ENCODE data around the gene ITPR1.

Gene ITPR1

DNA sequence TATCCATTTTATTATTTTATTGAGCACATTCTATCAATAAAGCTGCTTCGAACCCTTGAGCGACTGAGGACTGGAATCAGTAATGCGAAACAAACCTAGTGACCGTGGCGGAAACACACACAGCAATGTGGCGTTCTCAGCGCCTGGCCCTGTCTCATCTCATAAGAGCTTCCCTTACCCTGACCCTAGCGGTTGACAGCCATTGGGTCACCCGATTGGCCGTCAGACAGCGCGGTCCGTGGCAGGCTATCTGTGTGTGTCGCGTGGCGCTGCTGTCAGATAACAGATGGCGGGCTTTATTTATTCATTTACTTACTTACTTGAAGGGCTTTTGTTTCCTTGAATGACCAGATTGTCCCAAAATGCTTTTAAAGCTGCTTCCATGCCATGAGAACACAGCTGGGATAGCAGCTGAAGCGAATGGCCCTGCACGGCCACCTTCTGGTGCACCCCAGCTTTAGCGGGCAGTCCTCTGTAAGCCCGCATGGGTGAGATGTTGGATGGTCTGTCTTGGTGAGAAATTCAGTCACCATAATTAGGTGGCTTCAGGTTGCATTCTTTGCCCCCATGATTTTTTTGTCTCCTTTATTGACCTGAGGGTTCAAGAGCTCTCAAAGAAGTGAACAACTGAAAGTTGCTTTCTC, 270.6 kb downstream of the ITPR1 start:
- DNase-seq = no peak

DNA sequence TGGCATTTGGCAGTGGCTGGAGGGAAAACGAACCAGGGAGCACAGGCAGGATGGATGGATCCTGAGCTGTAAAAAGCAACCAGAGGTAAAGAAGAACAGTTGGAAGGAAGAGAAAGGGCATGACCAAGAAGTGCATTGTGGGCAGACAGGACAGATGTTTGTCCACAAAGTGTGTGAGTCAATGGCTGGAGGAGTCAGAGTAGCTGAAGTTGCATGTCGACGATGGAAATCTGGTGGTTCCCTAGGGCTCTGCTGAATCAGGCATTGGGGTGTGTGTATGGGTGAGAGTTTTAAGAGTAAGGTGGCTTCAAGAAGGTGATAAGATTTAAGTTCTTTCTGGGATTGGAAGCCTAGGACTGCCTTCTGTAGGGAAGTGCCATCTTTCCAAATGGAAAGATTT, 272.1 kb downstream of the ITPR1 start:
- no peak for DNase-seq

DNA sequence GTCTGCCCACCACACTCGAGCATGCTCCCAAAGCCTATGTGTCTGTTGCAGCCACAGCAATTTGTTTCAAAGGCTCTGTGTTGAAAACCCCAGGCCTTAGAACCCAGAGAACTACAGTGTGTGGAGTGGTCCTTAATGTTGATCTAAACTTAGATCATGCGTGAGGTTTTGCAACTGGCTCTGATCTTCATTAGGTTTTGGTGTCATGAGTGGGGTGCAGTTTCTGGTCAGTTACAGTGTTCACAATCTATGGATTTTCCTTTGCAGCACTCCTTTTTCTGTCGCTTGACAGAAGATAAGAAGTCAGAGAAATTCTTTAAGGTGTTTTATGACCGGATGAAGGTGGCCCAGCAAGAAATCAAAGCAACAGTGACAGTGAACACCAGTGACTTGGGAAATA, 273.1 kb downstream of the ITPR1 start:
- no peak for DNase-seq

DNA sequence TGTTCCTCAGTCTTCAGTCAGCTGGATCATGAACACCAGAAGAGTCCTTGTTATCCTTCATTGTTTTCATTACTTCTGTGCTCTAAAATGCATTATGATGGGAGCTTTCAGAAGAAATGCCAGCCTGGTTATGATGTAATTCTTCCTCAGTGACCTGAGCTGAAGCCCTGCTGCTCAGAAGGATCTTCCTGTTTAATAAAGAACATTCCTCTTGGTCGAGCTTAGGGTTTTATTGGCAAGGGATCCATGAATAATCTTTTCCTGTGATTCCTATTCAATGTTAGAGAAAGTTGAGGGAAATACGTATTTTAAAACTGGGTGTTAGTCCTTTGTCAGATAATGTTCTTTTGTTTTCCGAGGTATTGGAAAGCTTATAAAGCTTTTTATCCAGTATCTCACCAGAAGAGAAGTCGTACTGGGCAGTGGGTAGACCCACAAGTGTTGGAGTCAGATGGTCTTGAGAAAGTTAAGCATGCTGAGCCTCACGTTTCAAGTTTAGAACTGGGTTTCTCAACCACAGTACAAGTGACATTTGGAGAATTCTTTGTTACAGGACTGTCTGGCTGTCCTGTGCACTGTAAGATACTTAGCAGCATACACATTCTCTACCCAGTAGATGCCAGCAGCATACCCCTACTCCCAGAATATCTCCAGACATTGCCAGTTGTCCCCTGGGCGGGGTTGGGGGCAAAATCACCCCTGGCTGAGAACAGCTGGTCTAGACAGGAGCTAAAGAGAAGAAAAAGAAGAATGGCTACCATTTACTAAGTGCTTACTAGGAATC, 273.8 kb downstream of the ITPR1 start:
- DNase-seq = no peak

DNA sequence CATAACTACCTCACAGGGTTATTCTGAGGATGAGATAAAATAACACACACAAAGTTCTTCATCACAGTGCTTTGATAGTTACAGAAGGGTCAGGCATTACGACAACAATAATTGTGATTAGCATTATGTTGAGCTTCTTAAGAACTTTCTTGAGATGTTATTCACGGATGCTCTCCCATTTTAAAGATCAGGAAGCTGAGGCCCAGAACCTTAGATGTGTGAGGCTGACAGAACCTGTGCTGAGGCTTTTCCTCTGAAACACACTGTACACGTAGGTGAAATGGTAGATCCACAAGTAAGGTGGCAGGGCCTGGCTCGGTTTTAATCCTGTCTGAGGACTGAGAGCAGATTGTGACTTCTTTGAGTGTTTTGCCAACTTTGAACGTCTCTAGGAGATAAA, 274.9 kb downstream of the ITPR1 start:
- DNase-seq = no peak

DNA sequence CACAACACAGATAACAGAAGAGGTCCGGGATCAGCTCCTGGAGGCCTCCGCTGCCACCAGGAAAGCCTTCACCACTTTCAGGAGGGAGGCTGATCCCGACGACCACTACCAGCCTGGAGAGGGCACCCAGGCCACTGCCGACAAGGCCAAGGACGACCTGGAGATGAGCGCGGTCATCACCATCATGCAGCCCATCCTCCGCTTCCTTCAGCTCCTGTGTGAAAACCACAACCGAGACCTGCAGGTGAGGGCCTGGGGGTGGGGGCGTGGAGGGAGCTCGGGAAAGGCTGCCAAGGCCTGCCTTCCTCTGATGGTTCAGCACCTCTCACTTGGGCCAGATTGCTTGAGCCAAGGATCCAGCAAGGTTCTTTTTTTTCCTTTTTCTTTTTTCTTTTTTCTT, 275.4 kb downstream of the ITPR1 start:
- DNase-seq = no peak

DNA sequence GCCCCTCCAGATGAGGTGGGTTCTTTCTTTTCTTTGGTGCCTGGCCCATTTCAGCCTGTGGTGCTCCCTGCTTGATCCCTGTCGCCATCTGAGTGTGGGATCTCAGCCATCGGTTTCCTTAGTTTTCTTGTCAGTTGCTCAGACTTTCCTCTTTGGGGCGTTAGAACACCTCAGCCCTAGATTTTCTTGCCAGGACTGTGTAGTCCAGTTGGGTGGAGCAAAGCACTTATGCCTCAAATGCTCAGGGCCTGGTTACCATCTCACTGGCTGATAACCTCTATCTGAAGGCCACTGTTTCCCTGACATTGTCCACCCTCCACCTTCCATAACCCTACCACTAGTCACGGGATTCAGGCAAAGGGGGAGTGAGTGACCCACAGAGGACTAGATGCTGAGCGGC, 277.4 kb downstream of the ITPR1 start:
- DNase-seq = no peak

DNA sequence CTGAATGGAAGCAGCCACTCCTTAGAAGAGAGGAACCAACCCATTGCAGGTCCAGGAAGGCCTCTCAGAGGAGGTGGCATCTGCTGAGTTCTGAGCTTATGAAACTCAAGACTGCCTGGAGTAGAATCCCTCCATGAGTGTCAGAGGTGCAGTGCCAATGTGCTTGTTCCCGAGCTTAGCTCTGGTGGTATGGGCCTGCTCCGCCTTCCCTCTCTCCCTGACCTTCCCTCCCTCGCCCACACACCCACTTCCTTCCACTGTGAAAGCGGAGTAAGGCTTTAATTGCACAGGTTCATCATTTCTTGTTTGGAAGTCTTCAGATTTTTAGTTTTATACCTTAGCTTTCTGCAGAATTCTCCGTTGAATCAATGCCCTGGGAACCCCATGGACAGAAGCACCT, 278.1 kb downstream of the ITPR1 start:
- DNase-seq = no peak

DNA sequence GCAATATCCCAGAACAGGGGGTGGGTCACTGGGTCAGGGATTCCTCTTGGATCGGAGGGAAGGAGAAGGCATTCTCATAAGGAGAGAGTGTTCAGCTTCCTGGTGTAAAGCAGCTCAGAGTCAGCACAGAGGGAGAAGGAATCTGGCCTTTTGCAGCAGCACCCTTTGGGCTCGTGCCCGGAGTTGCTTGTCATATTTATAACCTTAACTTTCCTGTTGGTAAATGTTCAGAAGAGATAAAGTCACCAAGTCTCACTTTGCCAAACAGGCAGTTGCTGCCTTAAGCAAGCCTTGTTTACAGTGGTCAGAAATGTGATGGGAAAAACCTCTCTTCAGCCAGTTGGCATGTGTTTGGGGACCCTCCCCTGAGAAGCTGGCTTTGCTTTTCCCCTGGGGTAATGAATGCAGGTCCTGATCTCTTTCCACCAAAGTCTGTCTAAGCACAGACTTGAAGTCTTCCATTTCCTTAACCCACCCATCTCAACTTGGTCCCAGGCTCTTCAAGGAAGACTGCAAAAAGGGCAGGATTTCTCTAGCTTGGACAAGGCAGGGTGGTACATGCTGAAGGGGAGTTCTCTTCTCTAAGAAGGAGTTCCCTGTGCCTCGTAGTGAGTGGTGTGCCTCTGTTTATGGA, 279.1 kb downstream of the ITPR1 start:
- DNase-seq = no peak

DNA sequence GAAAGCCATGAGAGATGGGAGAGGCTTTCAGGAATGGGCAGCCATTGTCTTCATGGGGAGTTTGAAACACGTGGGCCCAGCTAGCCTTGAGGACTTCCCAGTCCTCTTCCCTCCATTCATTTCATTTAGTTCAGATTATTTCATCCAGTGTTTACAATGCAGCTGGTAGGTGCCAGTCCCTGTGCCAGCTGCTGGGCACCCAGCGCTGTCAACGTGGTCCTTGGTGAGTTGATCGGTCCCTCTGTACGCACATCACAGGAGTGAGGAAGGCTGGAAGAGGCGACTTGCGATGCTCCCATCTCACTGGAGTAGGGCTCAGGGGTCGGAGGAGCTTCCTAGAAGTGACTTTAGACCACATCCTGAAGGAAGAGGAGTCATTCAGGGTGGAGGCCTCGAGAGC, 279.7 kb downstream of the ITPR1 start:
- DNase-seq = no peak

DNA sequence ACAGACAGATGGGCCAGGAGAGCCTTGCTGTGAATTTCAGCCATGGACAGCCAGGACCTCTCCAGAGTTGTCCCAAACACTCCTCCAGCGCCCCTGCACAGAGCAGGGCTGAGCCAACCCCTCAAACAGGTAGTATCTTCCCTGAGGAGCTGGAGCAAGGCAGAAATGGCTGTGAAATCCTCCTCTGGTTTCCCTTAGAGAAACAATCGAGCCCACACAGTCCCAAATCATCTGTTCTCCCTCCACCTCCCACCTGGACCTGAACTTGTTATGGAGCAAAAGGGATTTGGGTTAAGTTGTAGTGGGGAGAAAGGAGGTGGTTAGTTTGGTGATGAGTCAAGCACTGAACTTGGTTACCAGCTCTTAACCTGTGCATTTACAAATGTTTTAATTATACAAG, 280.4 kb downstream of the ITPR1 start:
- DNase-seq = no peak

DNA sequence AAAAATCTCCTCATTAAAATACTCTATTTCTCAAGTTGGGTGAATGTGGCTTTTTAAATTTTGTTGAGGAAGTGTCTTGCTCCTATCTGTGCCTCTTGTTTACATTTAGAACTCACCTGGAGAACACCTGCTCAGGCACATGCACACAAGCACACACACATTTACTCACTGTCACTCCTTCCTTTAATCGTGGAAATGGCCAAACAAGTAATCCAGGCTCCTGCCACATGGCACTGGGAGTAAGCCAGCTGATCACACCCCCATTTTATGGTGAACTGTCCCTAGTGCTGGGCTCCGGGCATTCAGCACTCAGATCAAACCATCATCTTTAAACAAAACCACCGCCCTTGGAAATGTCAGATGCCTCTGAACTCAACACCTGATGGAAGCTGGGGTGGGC, 281.4 kb downstream of the ITPR1 start:
- no peak for DNase-seq

DNA sequence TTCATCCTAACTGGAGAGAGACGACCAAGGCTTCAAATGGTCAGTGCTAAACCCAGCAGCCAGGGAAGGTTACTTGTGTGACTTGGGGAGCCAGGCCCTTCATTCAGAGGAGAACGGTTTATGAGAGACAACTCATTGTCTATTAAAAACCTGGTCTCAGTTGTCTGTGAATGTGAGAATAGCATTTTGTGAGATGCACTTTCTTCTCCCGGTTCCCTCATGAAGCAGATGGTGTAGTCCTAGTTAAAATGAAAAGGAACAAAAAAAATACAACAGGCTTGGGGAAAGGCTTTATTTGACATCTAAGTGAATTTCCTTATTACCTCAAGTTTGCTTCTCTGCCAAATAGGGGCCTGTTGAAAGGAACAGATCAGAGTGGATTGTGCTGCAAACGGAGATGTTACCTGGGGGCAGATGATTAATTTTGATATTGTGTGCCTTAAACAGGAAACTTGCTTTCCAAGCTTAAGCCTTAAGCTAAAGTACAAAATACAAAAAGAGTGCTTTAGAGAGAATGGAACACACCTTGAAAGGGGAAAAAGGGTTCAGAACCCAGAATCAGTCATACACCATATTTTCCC, 283.3 kb downstream of the ITPR1 start:
- no peak for DNase-seq

DNA sequence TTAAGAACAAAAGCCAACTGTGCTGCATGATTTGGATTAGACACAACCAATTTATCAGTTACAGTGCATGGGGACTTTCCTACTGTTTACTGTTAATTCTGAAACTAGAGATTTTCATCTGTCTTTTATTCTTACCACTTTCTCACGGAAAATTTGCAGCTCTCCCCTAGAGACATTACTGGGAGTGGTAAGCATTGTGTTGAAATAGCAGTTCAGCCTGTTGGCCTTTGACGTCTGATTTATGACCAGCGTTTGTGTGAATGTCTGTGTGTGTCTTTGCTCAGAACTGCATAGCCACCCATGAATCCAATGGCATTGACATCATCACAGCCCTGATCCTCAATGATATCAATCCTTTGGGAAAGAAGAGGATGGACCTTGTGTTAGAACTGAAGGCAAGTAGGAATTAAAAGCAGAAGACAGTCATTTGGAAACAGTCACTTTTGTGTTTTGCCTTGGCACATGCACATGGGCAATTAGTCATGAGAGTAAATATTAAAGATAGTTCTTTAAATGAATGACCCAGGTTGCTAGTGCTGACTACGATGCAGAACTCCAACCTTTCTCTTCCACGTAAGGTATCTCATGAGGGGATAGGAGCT, 283.9 kb downstream of the ITPR1 start:
- peak; percentile 34 for DNase-seq

DNA sequence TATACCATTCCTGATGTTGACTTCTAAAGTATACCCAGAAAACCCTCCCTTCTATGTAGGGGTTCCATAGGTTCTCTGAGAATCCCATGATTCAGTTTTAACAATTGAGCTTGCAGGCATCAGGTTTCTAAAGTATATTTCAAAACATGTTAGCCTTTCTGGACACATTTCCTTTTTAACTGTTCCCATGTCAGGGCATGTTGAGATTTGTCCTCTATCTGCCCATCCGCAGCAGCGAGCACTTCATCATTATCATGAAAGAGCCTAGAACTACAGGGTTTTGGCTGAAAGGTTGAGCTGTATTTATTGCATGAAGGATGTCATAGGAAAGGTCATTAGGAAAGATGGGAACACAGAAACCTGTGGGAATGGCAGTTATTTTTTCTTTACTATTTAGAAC, 285.0 kb downstream of the ITPR1 start:
- DNase-seq = no peak

DNA sequence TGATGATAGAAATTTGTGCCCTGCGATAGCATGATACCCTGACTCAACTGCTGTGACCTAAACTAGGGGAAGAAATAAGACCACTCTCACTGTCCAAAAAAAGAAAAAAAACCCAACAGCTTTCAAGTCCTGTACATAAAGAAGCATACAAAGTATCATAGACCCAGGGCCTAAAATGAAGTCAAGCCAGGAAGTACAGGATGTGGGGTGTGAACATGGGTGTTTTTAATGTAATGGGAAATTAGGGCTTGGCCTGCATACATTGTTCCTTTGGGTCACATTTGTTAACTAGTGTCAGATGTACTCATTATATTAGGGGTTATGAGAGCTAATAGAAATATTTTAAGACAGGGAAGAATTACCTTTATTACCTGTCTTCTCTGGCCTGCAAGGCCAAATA, 285.6 kb downstream of the ITPR1 start:
- DNase-seq = no peak

DNA sequence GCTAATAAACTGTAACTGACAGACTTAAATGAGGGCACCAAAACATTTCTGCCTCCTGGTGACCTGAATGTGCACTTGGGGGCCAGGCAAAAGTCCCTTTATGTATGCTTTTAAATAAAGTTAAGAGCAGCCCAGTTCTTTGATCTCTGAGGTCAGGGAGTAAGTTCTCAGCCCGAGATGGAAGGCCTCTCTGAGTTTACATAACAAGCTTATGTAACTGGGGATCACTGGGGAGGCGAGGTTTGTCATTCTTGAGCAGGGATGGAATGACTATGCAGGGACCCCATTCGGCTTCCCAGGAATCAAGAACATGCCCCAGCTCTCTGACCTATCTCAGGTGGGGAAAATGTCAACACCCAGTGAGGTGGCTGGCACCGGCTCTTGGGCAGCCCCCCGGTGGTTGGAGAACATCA, 287.4 kb downstream of the ITPR1 start:
- no peak for DNase-seq

DNA sequence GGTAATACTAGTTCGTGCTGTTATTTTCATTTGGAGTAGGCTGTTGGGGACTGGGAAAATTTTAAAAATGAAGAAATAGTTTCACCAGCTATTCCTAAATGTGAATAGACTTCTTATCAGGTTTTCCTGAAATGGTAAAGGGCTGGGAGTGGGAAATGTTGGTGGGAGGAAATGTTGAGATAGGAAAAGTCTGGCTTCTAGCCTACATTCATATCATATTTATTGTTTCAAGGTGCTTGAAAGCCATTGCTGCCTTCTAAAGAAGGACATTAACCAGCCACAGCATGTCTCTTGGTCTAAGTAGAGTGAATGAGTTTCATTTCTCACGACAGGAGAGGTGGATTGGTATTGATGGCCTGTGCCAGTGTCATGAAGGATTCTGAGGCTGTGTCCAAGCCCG, 288.9 kb downstream of the ITPR1 start:
- DNase-seq = no peak

DNA sequence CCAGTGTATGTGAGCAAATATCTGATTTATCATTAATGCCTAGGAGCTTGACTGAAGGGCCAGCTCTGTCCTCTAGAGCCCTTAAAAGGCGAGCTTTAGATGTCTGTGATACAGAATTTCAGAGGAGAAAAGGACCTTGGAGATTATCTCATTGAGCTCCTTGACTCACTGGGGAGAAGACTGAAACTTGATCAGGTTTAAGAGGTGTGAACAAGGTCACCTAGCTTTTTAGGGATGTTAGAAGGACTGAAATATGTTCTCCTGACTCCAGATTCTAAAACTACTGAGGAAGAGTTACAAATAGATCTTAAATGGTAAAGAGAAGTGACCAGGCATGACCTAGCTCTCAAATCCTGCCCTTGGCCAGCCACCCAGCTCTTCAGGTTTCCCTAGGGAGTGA, 292.4 kb downstream of the ITPR1 start:
- DNase-seq = no peak

DNA sequence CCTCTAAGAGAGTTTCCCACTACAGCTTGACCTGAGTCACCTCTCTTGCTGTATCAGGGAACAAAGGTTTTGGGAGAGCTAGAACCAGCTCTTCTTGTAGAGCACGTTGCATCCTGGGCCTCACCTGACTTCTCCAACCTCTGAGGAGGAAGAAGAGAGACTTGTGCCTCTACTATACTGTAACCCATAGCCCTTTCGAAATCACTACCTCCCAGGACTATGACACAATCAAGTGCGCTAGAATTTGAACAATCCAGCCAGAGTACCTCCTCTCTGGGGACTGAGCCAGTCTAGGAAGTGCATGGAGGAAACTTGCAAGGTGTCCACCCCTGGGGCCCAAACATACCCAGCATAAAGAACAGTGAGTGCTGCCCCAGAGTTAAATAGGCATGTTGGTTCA, 293.3 kb downstream of the ITPR1 start:
- DNase-seq = no peak

DNA sequence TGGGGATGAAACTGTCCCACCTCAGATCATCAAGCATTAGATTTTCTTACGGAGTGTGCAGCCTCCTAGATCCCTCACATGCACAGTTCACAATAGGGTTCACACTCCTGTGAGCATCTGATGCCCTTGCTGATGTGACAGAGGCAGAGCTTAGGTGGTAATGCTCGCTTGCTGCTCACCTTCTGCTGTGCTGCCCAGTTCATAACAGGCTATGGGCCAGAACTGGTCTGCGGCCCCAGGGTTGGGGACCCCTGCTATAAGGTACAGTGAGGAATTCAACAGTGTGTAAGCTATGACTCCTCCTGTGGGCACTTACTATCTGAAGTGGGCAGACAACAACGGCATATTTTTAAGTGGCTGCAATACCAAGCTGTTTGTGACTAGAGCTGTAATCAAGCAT, 298.2 kb downstream of the ITPR1 start:
- no peak for DNase-seq

DNA sequence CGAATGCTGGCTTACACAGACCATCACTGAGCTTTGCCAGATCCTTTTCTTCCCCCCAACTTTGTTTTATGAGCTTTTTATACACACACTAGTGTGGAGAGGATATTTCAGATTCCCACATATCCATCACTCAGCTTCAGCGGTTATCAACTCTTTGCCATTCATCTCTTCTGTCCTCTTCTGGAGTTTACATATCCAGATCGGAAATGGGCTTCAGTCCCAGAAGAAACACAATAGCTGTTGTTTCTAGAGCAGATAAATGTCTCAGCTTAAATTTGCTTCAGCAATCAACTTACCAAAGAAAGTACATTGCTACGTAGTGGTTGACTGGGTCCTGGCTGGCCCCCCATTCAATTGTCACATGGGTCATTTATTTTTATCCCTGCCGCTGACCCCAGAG, 300.2 kb downstream of the ITPR1 start:
- DNase-seq = no peak

DNA sequence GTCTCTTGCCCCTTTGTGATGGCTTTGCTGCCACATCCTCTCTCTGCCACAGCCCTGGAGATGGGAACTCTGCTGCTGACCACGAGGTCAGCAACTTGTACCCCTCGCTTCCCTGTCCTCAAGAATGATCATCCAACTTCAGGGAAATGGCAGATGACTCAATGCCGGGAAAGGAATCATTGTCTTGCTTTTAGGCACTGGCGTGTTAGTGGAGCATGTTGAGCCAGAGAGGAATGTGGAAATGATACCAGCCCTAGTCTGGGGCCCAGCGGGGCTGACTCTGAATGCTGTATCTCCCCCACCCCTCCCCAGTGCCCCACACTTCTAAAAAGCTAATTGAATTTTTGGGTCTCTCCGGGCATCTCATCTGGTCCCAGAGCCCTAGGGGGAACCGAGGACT, 301.2 kb downstream of the ITPR1 start:
- DNase-seq = no peak

DNA sequence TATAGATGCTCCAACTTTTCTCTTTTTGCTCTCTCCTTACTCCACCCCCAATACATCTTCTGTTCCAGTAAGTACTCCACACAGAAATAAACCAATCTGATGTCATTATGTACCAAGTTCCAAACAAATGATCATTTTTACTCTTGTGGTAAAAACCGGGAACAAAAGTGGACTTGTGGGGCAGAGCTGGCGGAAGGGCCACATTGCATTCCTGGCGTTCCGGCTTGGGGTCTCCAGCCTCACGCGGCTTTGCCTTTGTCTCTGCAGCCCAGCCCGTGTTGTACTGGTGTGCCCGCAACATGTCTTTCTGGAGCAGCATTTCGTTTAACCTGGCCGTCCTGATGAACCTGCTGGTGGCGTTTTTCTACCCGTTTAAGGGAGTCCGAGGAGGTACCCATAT, 301.6 kb downstream of the ITPR1 start:
- DNase-seq = no peak

All from stimulated activated CD4-positive, alpha-beta T cell treated with anti-CD3 and anti-CD28 coated beads, Interleukin-15, amount 100 ng/mL, for 24 hours (primary cell).